ENCODE data around the gene RIN2.
A peak's percentile ranks its signal among the peaks of the same experiment; 100 is the strongest.

The RIN2 gene

DNA sequence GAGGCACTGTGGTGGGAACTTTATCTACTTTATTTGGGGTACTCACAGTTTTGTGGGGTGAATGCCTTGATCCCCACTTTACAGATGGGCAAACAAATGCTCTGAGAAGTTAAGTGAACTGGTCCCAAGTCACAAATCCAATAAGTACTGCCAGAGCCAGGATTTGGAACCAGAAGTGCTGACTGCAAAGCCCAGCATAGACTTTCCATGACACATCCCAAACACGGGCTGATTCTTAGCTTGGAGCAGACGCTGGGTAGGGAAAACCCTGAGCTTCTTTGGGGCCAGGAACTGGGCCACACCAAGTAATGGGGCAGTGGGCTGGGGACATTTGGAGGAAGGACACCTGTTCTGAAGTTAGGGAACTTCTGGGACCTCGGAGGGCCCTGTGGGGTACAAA lies 20.3 kb downstream of the RIN2 start:
- no peak for TF ChIP-seq EZH2phosphoT487 (IDR thresholded peaks at IDR 0.05; ENCODE audit: borderline replicate concordance)
- TF ChIP-seq CTCF (conservative IDR thresholded peaks at IDR 0.05; ENCODE audit: low read length), result no peak
- Histone ChIP-seq H3K4me1 (ENCODE audit: insufficient read depth, low read length, poor library complexity, severe bottlenecking) (peaks cover 19% of the 10 kb centered on the region), H3K9ac (ENCODE audit: low read depth, low read length, poor library complexity, severe bottlenecking) (no peak overlapping the region), H3K27me3 (ENCODE audit: insufficient read depth, low read length, poor library complexity, severe bottlenecking) (no peaks in the 10 kb centered on the region), H3K9me2 (replicated peaks; ENCODE audit: low read depth, low read length) (no peaks in the 10 kb centered on the region), H3K79me2 (ENCODE audit: insufficient read depth, low read length) (no peaks in the 10 kb centered on the region), H2AFZ (ENCODE audit: low read length) (no peak overlapping the region), H3F3A (ENCODE audit: low read depth) (no peaks in the 10 kb centered on the region), H3K4me2 (ENCODE audit: low read depth, low read length, poor library complexity, severe bottlenecking) (no peak overlapping the region), H3K9me3 (ENCODE audit: insufficient read depth, low read depth, low read length) (no peaks in the 10 kb centered on the region), H3K4me3 (ENCODE audit: low read length, poor library complexity, severe bottlenecking) (no peak overlapping the region), H4K20me1 (ENCODE audit: insufficient read depth, low read length, poor library complexity, severe bottlenecking) (no peaks in the 10 kb centered on the region), H3K36me3 (ENCODE audit: insufficient read depth, low read length) (no peaks in the 10 kb centered on the region)

DNA sequence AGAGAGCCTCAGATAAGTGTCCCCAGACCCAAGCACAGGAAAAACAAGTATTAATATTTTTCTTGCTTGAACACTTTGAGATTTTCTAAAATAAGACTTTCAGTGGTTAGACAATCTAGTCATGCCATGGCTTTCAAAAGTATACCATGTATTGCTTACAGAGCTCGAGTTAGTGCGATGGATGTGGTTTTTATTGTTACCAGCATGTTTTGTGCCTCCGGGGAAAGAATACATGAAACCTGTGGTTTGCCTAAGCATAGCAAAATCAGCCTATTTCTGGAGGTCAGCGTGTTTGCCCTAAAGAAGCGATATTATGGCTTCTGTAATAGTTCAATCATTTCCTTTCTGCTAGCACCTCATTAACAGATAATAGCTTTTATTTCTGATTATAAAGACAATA lies 21.6 kb downstream of the RIN2 start:
- Histone ChIP-seq H3K4me3 (ENCODE audit: low read length, poor library complexity, severe bottlenecking) (no peak overlapping the region), H3K4me2 (ENCODE audit: low read depth, low read length, poor library complexity, severe bottlenecking) (no peak overlapping the region), H3K27me3 (ENCODE audit: insufficient read depth, low read length, poor library complexity, severe bottlenecking) (no peaks in the 10 kb centered on the region)

GRCh38 chr20:19780261-19780660 lies 22.2 kb downstream of the RIN2 start:
- peak overlapping the region; percentile 14 for H3K4me2 ChIP-seq (ENCODE audit: low read depth, low read length, poor library complexity, severe bottlenecking)
- peaks cover 26% of the 10 kb centered on the region for H3K4me1 ChIP-seq (ENCODE audit: insufficient read depth, low read length, poor library complexity, severe bottlenecking)
- no peaks in the 10 kb centered on the region for H3K9me3 ChIP-seq (ENCODE audit: insufficient read depth, low read depth, low read length)
- H3K36me3 ChIP-seq (ENCODE audit: insufficient read depth, low read length), result no peaks in the 10 kb centered on the region
- no peaks in the 10 kb centered on the region for H3K79me2 ChIP-seq (ENCODE audit: insufficient read depth, low read length)
- H3K9ac ChIP-seq (ENCODE audit: low read depth, low read length, poor library complexity, severe bottlenecking), result no peak overlapping the region
- H3K9me2 ChIP-seq (replicated peaks; ENCODE audit: low read depth, low read length), result no peaks in the 10 kb centered on the region
- TF ChIP-seq EZH2phosphoT487 (IDR thresholded peaks at IDR 0.05; ENCODE audit: borderline replicate concordance) (no peak), CTCF (conservative IDR thresholded peaks at IDR 0.05; ENCODE audit: low read length) (no peak)
- H3K4me3 ChIP-seq (ENCODE audit: low read length, poor library complexity, severe bottlenecking), result no peak overlapping the region
- H3K27me3 ChIP-seq (ENCODE audit: insufficient read depth, low read length, poor library complexity, severe bottlenecking), result no peaks in the 10 kb centered on the region
- no peak overlapping the region for H2AFZ ChIP-seq (ENCODE audit: low read length)
- no peaks in the 10 kb centered on the region for H4K20me1 ChIP-seq (ENCODE audit: insufficient read depth, low read length, poor library complexity, severe bottlenecking)
- no peaks in the 10 kb centered on the region for H3F3A ChIP-seq (ENCODE audit: low read depth)

More for the DNA sequence above, 21.6 kb downstream of the RIN2 start:
- Histone ChIP-seq H2AFZ (ENCODE audit: low read length) (no peak overlapping the region), H3K36me3 (ENCODE audit: insufficient read depth, low read length) (no peaks in the 10 kb centered on the region), H3K4me1 (ENCODE audit: insufficient read depth, low read length, poor library complexity, severe bottlenecking) (peaks cover 21% of the 10 kb centered on the region), H3K9me2 (replicated peaks; ENCODE audit: low read depth, low read length) (no peaks in the 10 kb centered on the region), H3K9ac (ENCODE audit: low read depth, low read length, poor library complexity, severe bottlenecking) (no peak overlapping the region), H3K9me3 (ENCODE audit: insufficient read depth, low read depth, low read length) (no peaks in the 10 kb centered on the region), H3F3A (ENCODE audit: low read depth) (no peaks in the 10 kb centered on the region), H3K79me2 (ENCODE audit: insufficient read depth, low read length) (no peaks in the 10 kb centered on the region), H4K20me1 (ENCODE audit: insufficient read depth, low read length, poor library complexity, severe bottlenecking) (no peaks in the 10 kb centered on the region)
- no peak for TF ChIP-seq CTCF (conservative IDR thresholded peaks at IDR 0.05; ENCODE audit: low read length)
- no peak for TF ChIP-seq EZH2phosphoT487 (IDR thresholded peaks at IDR 0.05; ENCODE audit: borderline replicate concordance)
